22Rv1 (cell line): ENCODE results near the gene PTPN20.
"Not testable (repeated sequence)": the region's sequence is repeated elsewhere in the genome, so short reads cannot be mapped to it uniquely, and the experiment has no call there.

Experiments
- ZFX ChIP-seq: fragments of 450-650 bp; IDR thresholded peaks from 2 replicates; pipeline ENCODE4 v1.6.1; 2017; ENCODE audit warnings: antibody characterized with exemption, borderline replicate concordance
- TF ChIP-seq, protein P1 (sequence below): fragments of 450-650 bp; IDR thresholded peaks from 2 replicates; pipeline ENCODE4 v1.5.1; 2017; ENCODE audit warnings: mild to moderate bottlenecking

DNA sequence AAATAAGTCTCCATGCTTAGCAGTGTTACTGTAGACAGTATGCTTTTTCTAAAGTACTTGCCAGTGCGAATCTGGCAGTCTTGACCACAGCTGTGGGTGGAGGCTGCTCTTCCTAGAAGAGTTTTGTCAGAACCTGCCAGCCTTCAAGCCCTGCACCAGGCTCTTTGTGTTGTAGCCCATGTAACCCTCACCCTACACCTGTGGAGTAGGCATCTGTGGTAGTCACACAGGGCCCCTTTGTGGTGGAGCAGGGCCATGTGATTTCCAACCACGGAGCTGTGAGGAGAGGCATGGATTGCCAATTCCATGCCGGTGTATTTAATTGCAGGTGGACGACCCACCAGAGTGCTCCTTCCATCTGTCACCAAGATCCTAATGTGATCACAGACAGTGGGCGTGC, 7.4 kb upstream of the PTPN20 start:
- TF ChIP-seq, protein P1, sequence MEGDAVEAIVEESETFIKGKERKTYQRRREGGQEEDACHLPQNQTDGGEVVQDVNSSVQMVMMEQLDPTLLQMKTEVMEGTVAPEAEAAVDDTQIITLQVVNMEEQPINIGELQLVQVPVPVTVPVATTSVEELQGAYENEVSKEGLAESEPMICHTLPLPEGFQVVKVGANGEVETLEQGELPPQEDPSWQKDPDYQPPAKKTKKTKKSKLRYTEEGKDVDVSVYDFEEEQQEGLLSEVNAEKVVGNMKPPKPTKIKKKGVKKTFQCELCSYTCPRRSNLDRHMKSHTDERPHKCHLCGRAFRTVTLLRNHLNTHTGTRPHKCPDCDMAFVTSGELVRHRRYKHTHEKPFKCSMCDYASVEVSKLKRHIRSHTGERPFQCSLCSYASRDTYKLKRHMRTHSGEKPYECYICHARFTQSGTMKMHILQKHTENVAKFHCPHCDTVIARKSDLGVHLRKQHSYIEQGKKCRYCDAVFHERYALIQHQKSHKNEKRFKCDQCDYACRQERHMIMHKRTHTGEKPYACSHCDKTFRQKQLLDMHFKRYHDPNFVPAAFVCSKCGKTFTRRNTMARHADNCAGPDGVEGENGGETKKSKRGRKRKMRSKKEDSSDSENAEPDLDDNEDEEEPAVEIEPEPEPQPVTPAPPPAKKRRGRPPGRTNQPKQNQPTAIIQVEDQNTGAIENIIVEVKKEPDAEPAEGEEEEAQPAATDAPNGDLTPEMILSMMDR: not testable (repeated sequence)
- not testable (repeated sequence) for TF ChIP-seq ZFX
